GM12801 (cell line): ENCODE data around the gene TEKT4.

Source experiments
- TF ChIP-seq, protein P1 (sequence below): IDR thresholded peaks from one replicate; pipeline ENCODE4 v1.5.1; 2011; ENCODE audit warnings: control low read depth; ENCODE audit not compliant: insufficient read length; ENCODE audit errors: extremely low read depth

TEKT4 gene, protein sequence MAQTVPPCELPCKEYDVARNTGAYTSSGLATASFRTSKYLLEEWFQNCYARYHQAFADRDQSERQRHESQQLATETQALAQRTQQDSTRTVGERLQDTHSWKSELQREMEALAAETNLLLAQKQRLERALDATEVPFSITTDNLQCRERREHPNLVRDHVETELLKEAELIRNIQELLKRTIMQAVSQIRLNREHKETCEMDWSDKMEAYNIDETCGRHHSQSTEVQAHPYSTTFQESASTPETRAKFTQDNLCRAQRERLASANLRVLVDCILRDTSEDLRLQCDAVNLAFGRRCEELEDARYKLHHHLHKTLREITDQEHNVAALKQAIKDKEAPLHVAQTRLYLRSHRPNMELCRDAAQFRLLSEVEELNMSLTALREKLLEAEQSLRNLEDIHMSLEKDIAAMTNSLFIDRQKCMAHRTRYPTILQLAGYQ

DNA sequence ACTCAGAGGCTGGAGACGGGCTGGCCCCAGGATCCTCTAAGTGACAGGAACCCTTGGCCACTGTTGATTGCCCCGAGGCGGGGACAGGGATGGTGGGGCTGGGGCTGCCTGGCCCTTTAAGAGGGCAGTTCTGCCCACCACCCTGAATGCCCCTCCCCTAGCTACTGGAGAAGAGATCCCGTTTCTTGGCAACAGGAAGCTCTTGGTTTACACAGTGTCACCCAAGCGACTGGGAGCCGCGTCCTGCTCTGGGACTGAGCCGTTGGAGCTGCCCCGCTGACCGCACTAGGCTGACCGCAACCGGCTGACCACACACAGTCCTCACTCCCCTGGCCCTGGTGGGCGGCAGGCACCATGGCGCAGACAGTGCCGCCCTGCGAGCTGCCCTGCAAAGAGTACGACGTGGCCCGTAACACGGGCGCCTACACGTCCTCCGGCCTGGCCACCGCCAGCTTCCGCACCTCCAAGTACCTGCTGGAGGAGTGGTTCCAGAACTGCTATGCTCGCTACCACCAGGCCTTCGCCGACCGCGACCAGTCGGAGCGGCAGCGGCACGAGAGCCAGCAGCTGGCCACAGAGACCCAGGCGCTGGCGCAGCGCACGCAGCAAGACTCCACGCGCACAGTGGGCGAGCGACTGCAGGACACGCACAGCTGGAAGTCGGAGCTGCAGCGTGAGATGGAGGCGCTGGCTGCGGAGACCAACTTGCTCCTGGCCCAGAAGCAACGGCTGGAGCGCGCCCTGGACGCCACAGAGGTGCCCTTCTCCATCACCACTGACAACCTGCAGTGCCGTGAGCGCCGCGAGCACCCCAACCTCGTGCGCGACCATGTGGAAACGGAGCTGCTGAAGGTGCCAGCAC lies at the start of gene TEKT4:
TEKT4 (plus strand) TSS at position 205 of the 862 bp plus-strand sequence; CDS start at position 355, 150 bp downstream.
- TF ChIP-seq, protein P1, sequence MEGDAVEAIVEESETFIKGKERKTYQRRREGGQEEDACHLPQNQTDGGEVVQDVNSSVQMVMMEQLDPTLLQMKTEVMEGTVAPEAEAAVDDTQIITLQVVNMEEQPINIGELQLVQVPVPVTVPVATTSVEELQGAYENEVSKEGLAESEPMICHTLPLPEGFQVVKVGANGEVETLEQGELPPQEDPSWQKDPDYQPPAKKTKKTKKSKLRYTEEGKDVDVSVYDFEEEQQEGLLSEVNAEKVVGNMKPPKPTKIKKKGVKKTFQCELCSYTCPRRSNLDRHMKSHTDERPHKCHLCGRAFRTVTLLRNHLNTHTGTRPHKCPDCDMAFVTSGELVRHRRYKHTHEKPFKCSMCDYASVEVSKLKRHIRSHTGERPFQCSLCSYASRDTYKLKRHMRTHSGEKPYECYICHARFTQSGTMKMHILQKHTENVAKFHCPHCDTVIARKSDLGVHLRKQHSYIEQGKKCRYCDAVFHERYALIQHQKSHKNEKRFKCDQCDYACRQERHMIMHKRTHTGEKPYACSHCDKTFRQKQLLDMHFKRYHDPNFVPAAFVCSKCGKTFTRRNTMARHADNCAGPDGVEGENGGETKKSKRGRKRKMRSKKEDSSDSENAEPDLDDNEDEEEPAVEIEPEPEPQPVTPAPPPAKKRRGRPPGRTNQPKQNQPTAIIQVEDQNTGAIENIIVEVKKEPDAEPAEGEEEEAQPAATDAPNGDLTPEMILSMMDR, result no peak

DNA sequence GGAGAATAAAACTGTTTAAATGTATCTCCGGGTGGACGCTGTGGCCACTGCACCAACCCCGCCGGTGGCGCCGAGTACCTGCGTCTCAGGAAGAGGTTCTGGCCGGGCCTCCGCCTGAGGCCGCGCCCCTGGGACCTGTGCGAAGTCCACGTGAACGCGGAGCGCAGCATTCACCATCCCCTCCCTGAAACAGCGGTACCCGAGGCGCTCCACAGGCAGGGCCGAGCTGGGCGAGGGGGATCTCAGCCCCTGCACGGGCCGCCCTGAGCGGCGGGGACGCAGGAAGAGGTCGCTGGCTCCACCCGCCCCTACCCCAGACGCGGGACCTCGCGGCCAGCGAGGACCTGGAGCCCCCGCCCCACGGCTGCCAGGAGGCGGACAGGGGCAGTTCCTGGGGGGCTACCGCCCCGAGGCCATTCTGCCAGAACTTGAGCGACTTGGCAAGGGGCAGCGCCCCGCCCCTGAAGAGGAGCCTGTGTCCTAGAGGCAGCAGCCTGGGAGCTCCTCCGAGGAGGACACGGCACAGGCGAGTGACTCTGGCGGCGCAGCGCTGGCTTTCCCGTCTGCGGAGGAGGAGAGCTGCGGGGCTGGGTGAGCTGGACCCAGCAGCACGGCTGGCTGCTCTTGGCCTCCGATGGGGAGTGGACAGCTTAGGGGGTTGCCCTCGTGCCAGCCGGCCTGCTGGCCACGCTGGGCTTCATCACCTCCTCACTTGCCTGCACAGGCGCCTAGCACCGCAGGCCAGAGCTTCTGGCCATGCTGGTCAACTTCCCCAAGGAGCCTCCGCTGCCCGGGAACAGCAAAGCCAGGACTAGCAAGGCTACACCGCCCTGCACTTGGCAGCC lies 9.7 kb upstream of the TEKT4 start:
- TF ChIP-seq, protein P1, result no peak

DNA sequence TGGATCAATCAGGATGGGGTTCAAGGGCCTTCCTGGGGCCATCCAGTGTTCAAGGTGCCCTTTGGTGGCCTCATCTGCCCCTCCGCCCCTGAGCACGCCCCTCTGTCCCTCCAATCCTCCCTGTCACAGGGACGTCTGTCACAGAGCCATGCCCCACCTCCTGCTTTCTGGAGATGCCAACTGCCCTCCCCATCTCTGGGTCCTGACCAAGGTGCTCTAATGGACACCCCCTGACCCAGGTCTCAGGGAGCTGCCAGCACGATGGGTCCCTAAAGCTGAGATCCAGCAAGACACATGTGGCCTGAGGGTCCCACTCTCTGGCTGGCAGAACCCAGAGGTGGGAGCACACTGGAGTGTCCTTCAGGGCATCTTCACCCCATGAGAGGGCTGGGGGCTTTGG lies 2.1 kb upstream of the TEKT4 start:
- TF ChIP-seq, protein P1, result no peak

DNA sequence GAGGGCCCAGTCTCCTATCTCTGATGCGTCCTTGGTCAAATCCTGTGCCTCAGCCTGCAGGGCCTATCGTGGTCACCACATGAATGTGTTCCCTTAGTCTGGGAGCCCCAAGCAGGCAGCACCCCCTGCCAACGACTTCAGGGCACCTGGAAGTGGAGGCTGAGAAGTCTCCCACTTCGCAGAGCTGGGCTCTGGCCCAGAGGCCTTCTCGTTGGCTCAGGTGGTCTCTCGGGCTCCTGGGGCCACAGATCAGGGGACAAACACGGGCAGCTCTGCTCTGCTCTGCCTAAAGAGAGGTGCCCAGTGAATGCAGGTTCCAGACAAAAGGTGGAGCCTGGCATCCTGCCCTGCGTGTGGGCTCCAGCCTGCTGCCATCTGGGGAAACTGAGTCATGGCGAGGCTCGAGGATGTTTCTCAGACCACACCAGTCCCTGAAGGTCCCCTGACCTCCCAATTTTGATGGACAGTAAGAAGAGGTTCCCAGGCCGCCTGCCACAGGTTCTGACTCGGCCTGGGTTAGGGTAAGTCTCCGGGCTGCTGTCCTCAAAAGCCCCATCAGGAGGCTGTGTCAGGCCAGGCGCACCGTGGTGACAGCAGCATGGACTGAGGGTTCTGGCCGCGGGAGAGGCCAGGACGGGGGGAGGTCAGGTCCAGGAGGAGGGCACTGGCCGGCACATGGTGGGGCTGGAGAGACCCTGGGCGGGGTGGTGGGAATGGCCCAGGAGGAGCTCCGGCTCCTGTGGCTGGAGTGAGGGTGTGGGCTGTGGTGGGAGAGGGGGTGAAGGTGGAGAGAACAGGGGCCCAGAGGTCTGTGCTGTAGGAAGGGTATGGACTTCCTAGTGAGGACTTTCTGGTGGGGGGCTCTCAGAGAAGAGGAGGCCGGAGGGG lies 1.4 kb upstream of the TEKT4 start:
- TF ChIP-seq, protein P1, result no peak

GRCh38 chr2:94870440-94871225 lies 597 bp upstream of the TEKT4 start:
- TF ChIP-seq, protein P1, result no peak

GRCh38 chr2:94872088-94872618 lies 923 bp downstream of the TEKT4 start:
- TF ChIP-seq, protein P1, result no peak
